ENCODE results near the gene SYT14. TPM values are rescaled to one million over a fixed set of nuclear protein-coding genes. Genes with fewer than 3 reads are reported as not detected.
A peak's percentile ranks its signal among the peaks of the same experiment; 100 is the strongest.
"Not testable (repeated sequence)": the region's sequence is repeated elsewhere in the genome, so short reads cannot be mapped to it uniquely, and the experiment has no call there.

Gene SYT14
- total RNA-seq, 1 experiment from 2014 or later, result 12.0 TPM

- Mint-ChIP-seq H3K36me3 (peaks cover 16% of the 10 kb centered on the region), H3K9me3 (peaks cover 19% of the 10 kb centered on the region), H3K27ac (peak overlapping the region; percentile 82; the same call in 1 of the 2 replicates)
- H3K4me3 Mint-ChIP-seq; ATAC-seq; H3K4me1 Mint-ChIP-seq; DNase-seq (ENCODE audit: low spot score); H3K27me3 Mint-ChIP-seq (ENCODE audit: low read depth); POLR2A ChIA-PET: not testable (repeated sequence)
- CTCF ChIA-PET, result interaction anchor here (1.7 kb wide), 1 partner anchor 20 kb away, joined by 6 read pairs; no protein-coding TSS in a partner anchor
These were observed 18.4 kb upstream of the SYT14 start for GRCh38 chr1:209919637-209920036.

- CTCF ChIA-PET, result interaction anchor here (1.7 kb wide), 1 partner anchor 21 kb away, joined by 6 read pairs; no protein-coding TSS in a partner anchor
- Mint-ChIP-seq H3K4me3 (no peak overlapping the region), H3K27ac (no peak overlapping the region), H3K9me3 (peaks cover 19% of the 10 kb centered on the region), H3K27me3 (ENCODE audit: low read depth) (no peaks in the 10 kb centered on the region), H3K4me1 (peaks cover 11% of the 10 kb centered on the region), H3K36me3 (peaks cover 16% of the 10 kb centered on the region)
- POLR2A ChIA-PET, result no interaction called here
- no peak for ATAC-seq
- no peak for DNase-seq (ENCODE audit: low spot score)
- no peak for TF ChIP-seq FOXP1 (CRISPR knock-in tag; IDR thresholded peaks at IDR 0.05; ENCODE audit: borderline replicate concordance)
- TF ChIP-seq OVOL2 (CRISPR knock-in tag; IDR thresholded peaks at IDR 0.05; ENCODE audit: borderline replicate concordance), result no peak
- TF ChIP-seq ATF3 (CRISPR knock-in tag; conservative IDR thresholded peaks at IDR 0.05), result no peak
- TF ChIP-seq USF2 (CRISPR knock-in tag; IDR thresholded peaks at IDR 0.05), result no peak
- no peak for TF ChIP-seq E2F5 (CRISPR knock-in tag; IDR thresholded peaks at IDR 0.05)
- TF ChIP-seq TEAD1 (CRISPR knock-in tag; IDR thresholded peaks at IDR 0.05), result no peak
These were observed 17.2 kb upstream of the SYT14 start for GRCh38 chr1:209920844-209921243.

- no peak overlapping the region for H3K4me3 Mint-ChIP-seq
- peaks cover 25% of the 10 kb centered on the region for H3K4me1 Mint-ChIP-seq
- no peaks in the 10 kb centered on the region for H3K27me3 Mint-ChIP-seq (ENCODE audit: low read depth)
- peaks cover 19% of the 10 kb centered on the region for H3K9me3 Mint-ChIP-seq
- DNase-seq (ENCODE audit: low spot score) (no peak), ATAC-seq (no peak)
- TF ChIP-seq ATF6 (CRISPR knock-in tag; IDR thresholded peaks at IDR 0.05) (no peak), GABPB1 (CRISPR knock-in tag; IDR thresholded peaks at IDR 0.05) (no peak), CBFB (CRISPR knock-in tag; IDR thresholded peaks at IDR 0.05; ENCODE audit: low read depth) (no peak), AFF4 (CRISPR knock-in tag; IDR thresholded peaks at IDR 0.05; ENCODE audit: borderline replicate concordance) (no peak), PRRX2 (CRISPR knock-in tag; IDR thresholded peaks at IDR 0.05) (no peak), HMGXB4 (CRISPR knock-in tag; IDR thresholded peaks at IDR 0.05) (no peak), ZNF532 (CRISPR knock-in tag; IDR thresholded peaks at IDR 0.05; ENCODE audit: borderline replicate concordance) (no peak), ZNF416 (CRISPR knock-in tag; IDR thresholded peaks at IDR 0.05) (no peak), SMAD3 (CRISPR knock-in tag; IDR thresholded peaks at IDR 0.05; ENCODE audit: borderline replicate concordance) (no peak), ELF4 (CRISPR knock-in tag; IDR thresholded peaks at IDR 0.05; ENCODE audit: low read depth) (no peak)
- H3K36me3 Mint-ChIP-seq, result peaks cover 16% of the 10 kb centered on the region
- CTCF ChIA-PET, result interaction anchor here (1.5 to 1.6 kb wide), 2 partner anchors 24 to 64 kb away, joined by 4 read pairs; no protein-coding TSS in a partner anchor
- POLR2A ChIA-PET, result no interaction called here
- H3K27ac Mint-ChIP-seq, result no peak overlapping the region
These were observed 13.6 kb upstream of the SYT14 start for GRCh38 chr1:209924390-209924789.

Measured in WTC11 (cell line).